Adipose tissue (tissue), 3 donors: ENCODE results near the gene MAST4. TPM values are rescaled to one million over a fixed set of nuclear protein-coding genes. Genes with fewer than 3 reads are reported as not detected.

Source experiments
- H3K27ac ChIP-seq: one replicate; pipeline ENCODE4 v1.5.1; 2013; ENCODE audit warnings: low read depth, low read length
- WGBS, 3 donors: extraction: QIAGEN DNeasy Blood & Tissue Kit; methylation state at CpG; one replicate each; pipeline ENCODE4 v1.1.7; 2013; 5-methylcytosine and 5-hydroxymethylcytosine counted together
- polyA plus RNA-seq, 3 donors: library from polyadenylated mRNA; stranded (reverse); fragments of 200-250 nt; gene quantifications; one replicate each; pipeline ENCODE4 v1.2.3, GENCODE V29; 2013
- donor health status: healthy with polysubstance abuse.
- donor health status: Bipolar disorder and iron deficiency.
- donor health status: healthy.

MAST4 gene
- polyA plus RNA-seq, 3 donors = 2.7 to 16.6 (median 11.8) TPM

GRCh38 chr5:67042176-67043003 lies 446.2 kb downstream of the MAST4 start:
- no peak overlapping the region for H3K27ac ChIP-seq
- WGBS, 3 donors = 43 to 81% (median 54%) methylated on average over 12 of the region's 12 CpGs

- H3K27ac ChIP-seq = no peak overlapping the region
- WGBS, 3 donors = 88 to 96% (median 92%) methylated on average over 3 of the region's 3 CpGs
Observed at GRCh38 chr5:67043796-67044511, 447.8 kb downstream of the MAST4 start.

GRCh38 chr5:67045816-67046740 lies 449.9 kb downstream of the MAST4 start:
- H3K27ac ChIP-seq = no peak overlapping the region
- 86 to 89% (median 88%) methylated on average over 6 of the region's 6 CpGs for WGBS, 3 donors

- WGBS, 3 donors = 42 to 70% (median 66%) methylated on average over 1 of the region's 1 CpG
- H3K27ac ChIP-seq = no peak overlapping the region
Observed at GRCh38 chr5:67047160-67047559, 451.0 kb downstream of the MAST4 start.

- WGBS, 3 donors = 46 to 82% (median 53%) methylated on average over 2 of the region's 2 CpGs
- no peak overlapping the region for H3K27ac ChIP-seq
Observed at GRCh38 chr5:67047616-67048015, 451.4 kb downstream of the MAST4 start.

- no peak overlapping the region for H3K27ac ChIP-seq
Observed at GRCh38 chr5:67050125-67050524, 453.9 kb downstream of the MAST4 start.

GRCh38 chr5:67050635-67051034 lies 454.4 kb downstream of the MAST4 start:
- 52 to 82% (median 58%) methylated on average over 3 of the region's 3 CpGs for WGBS, 3 donors
- H3K27ac ChIP-seq = no peak overlapping the region

More at GRCh38 chr5:67050125-67050524, 453.9 kb downstream of the MAST4 start:
- 76 to 81% (median 78%) methylated on average over 4 of the region's 4 CpGs for WGBS, 3 donors

- H3K27ac ChIP-seq = no peak overlapping the region
- 17 to 68% (median 59%) methylated on average over 1 of the region's 1 CpG for WGBS, 3 donors
Observed at GRCh38 chr5:67051164-67051563, 455.0 kb downstream of the MAST4 start.

- 36 to 93% (median 92%) methylated on average over 1 of the region's 1 CpG for WGBS, 3 donors
- H3K27ac ChIP-seq = no peak overlapping the region
Observed at GRCh38 chr5:67052034-67052433, 455.8 kb downstream of the MAST4 start.

GRCh38 chr5:67053229-67053628 lies 457.0 kb downstream of the MAST4 start:
- 67 to 85% (median 71%) methylated on average over 1 of the region's 1 CpG for WGBS, 3 donors

GRCh38 chr5:67058998-67059743 lies 463.0 kb downstream of the MAST4 start:
- WGBS, 3 donors = 39 to 85% (median 83%) methylated on average over 4 of the region's 4 CpGs
- H3K27ac ChIP-seq = no peak overlapping the region

More at GRCh38 chr5:67053229-67053628, 457.0 kb downstream of the MAST4 start:
- H3K27ac ChIP-seq = no peak overlapping the region

GRCh38 chr5:67059744-67060490 lies 463.7 kb downstream of the MAST4 start:
- no peak overlapping the region for H3K27ac ChIP-seq
- WGBS, 3 donors = 73 to 83% (median 78%) methylated on average over 6 of the region's 6 CpGs

- H3K27ac ChIP-seq = no peak overlapping the region
- WGBS, 3 donors = 94 to 100% (median 96%) methylated on average over 1 of the region's 1 CpG
Observed at GRCh38 chr5:67061511-67061910, 465.3 kb downstream of the MAST4 start.

GRCh38 chr5:67063055-67063454 lies 466.9 kb downstream of the MAST4 start:
- no peak overlapping the region for H3K27ac ChIP-seq
- WGBS, 3 donors = 71 to 93% (median 73%) methylated on average over 3 of the region's 3 CpGs

GRCh38 chr5:67063791-67064190 lies 467.6 kb downstream of the MAST4 start:
- WGBS, 3 donors = 91 to 95% (median 94%) methylated on average over 3 of the region's 3 CpGs
- no peak overlapping the region for H3K27ac ChIP-seq

GRCh38 chr5:67065237-67065636 lies 469.0 kb downstream of the MAST4 start:
- no peak overlapping the region for H3K27ac ChIP-seq
- 83 to 89% (median 83%) methylated on average over 4 of the region's 4 CpGs for WGBS, 3 donors

GRCh38 chr5:67065696-67066095 lies 469.5 kb downstream of the MAST4 start:
- no peak overlapping the region for H3K27ac ChIP-seq
- 76 to 95% (median 78%) methylated on average over 1 of the region's 1 CpG for WGBS, 3 donors
